ENCODE results near the gene PTPRR.

- TF ChIP-seq CTCF (IDR thresholded peaks at IDR 0.05; ENCODE audit: insufficient read depth, low read length, poor library complexity, severe bottlenecking) (no peak), EZH2phosphoT487 (conservative IDR thresholded peaks at IDR 0.05; ENCODE audit: low read length) (no peak)
These were observed 164.4 kb downstream of the PTPRR start for GRCh38 chr12:70756118-70756517.

Measured in SU-DHL-6 (cell line).